ENCODE data around the gene JCAD.
"Not testable (repeated sequence)": the region's sequence is repeated elsewhere in the genome, so short reads cannot be mapped to it uniquely, and the experiment has no call there.

JCAD gene, protein sequence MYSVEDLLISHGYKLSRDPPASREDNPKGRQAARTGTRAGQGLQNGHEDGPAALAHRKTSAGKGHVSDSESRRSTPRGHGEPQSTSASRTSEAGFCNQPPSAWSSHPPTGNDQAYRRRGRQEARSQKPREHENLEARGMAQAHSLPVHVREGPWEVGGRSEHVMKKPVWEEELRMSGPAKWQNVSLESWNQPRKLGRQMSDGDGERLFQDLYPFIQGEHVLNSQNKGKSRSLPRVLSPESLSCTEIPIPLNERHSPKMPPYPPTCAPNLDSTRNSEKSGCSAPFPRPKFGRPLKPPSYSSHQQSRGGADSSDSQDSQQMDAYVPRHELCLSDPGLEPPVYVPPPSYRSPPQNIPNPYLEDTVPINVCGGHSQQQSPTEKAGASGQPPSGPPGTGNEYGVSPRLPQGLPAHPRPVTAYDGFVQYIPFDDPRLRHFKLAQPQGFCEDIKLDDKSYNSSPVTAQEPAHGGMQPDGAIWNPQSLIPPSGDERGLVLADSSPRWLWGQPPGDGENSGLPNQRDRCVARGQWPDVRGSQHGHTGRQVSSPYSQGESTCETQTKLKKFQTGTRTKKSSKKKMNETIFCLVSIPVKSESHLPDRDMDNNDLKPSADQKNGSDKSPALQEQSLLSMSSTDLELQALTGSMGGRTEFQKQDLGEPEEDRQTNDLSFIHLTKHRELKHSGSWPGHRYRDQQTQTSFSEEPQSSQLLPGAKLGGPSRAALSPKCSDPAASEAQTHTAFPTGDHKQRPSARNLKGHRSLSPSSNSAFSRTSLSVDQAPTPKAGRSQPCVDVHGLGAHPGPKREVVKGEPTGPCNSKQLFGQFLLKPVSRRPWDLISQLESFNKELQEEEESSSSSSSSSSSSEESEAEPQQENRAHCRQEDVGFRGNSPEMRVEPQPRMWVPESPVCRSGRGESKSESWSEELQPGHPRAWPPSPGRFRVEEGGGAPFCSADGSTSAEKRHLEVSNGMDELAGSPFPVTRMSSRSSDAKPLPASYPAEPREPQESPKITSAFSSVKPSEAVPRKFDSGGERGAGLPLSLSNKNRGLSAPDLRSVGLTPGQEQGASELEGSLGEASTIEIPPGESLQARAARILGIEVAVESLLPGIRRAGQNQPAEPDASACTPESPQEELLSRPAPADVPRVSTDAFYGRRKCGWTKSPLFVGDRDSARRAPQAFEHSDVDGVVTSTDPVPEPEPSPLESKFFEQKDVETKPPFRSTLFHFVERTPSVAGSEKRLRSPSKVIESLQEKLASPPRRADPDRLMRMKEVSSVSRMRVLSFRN (N-terminal part only)

DNA sequence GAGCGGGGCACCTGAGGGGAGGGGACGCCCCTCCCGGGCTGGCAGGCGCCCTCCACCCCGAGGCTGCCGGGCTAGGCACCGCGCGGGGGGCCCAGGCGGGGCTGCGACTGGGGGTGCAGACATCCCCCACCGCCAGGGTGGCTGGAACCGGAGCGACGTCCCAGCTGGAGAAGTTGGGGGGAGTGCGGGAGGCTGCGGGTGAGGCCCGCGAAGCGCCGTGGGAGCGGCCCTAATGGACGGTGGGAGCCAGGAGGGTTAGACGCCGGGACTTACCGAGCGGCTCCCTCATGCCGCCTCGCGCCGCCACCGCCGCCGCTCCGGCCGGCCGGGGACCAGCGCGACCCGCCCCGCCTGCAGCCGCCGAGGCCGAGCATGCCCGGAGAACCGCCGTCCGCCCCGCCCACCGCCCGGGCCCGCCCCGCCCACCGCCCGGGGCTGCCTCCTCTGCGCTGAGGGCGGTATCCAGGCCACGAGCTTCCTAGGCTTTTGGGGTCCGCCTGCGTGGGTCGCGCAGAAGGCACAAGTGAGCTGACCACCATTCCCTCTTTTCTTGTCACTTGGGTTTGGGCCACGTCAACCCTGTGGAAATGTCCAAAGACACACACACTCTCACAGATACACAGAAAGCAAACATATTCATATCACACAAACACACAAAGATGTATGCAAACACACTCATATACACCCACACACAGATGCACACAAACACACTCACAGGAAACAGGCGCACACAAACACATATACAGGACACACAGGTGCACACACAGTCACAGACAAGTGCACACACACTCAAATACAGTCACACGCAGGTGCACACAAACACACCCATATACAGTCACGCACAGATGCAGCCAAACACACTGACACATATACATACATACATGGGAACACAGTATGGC lies at the start of gene JCAD:
Gene JCAD, minus strand, starts transcription at position 378 of the 899 bp plus-strand sequence. CDS start 11,774 bp downstream, outside the sequence.
- Histone ChIP-seq H3K9me3 (replicated peaks in 1 of 11) (no peaks in the 10 kb centered on the region), H3K9ac (peak within 1 kb of the TSS; percentile 68 to 82 (median 76)), H3K36me3 (no peaks in the 10 kb centered on the region), H3K27me3 (peaks cover 16 to 29% (median 20%) of the 10 kb centered on the region in 11 experiments), H3K4me2 (peak within 1 kb of the TSS; percentile 98 to 100 (median 99)), H4K20me1 (no peaks in the 10 kb centered on the region), H3K4me1 (peaks cover 5 to 21% (median 14%) of the 10 kb centered on the region in 10 experiments; a peak in 18 of 20 replicates), H3K27ac (peak within 1 kb of the TSS in 10 of 11 experiments; percentile 6 to 65 (median 56); a peak in 16 of 22 replicates), H3K4me3 (peak within 1 kb of the TSS; percentile 66 to 82 (median 74))
- no peak for TF ChIP-seq Cebpa-rat (IDR thresholded peaks at IDR 0.05)

DNA sequence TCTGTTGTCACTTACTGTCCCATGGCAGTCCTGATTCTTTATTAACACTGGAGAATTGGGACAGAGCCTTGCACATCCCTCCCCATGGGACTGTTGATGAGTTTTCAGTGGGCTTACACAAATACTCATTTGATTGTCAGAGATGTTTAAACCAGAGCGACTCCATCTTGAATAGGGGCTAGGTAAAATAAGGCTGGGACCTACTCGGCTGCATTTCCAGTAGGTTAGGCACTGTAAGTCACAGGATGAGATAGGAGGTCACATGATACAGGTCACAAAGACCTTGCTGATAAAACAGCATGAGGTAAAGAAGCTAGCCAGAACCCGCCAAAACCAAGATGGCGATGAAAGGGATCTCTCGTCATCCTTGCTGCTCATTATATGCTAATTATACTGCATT lies 47.6 kb upstream of the JCAD start:
- H3K9me3 ChIP-seq (replicated peaks in 1 of 11): peaks cover 15 to 23% (median 19%) of the 10 kb centered on the region in 11 experiments; a peak in 18 of 22 replicates
- no peaks in the 10 kb centered on the region for H3K36me3 ChIP-seq
- no peak overlapping the region for H3K9ac ChIP-seq
- peaks cover 0 to 21% (median 17%) of the 10 kb centered on the region in 10 experiments; a peak in 14 of 20 replicates for H3K4me1 ChIP-seq
- no peak overlapping the region for H3K4me2 ChIP-seq
- no peak overlapping the region for H3K4me3 ChIP-seq
- no peaks in the 10 kb centered on the region for H4K20me1 ChIP-seq
- no peak for TF ChIP-seq Cebpa-rat (IDR thresholded peaks at IDR 0.05)
- H3K27me3 ChIP-seq: no peaks in the 10 kb centered on the region
- H3K27ac ChIP-seq: no peak overlapping the region

GRCh38 chr10:30103595-30104320 lies 44.4 kb upstream of the JCAD start:
- Histone ChIP-seq H3K27ac (peak overlapping the region in 3 of 11 experiments; percentile 14 to 41 (median 40); a peak in 5 of 22 replicates), H4K20me1 (no peaks in the 10 kb centered on the region)

GRCh38 chr10:30099706-30100105 lies 40.3 kb upstream of the JCAD start:
- Histone ChIP-seq H3K4me1 (peaks cover 11 to 48% (median 25%) of the 10 kb centered on the region in 10 experiments), H3K9me3 (replicated peaks in 1 of 11) (peaks cover 15 to 23% (median 19%) of the 10 kb centered on the region in 11 experiments; a peak in 18 of 22 replicates), H3K4me2 (peak overlapping the region in 1 of 11 experiments; percentile 23; a peak in 2 of 22 replicates)
- H3K4me3 ChIP-seq, H3K27ac ChIP-seq, H3K9ac ChIP-seq, H3K27me3 ChIP-seq, H3K36me3 ChIP-seq, H4K20me1 ChIP-seq: not testable (repeated sequence)

More at GRCh38 chr10:30103595-30104320, 44.4 kb upstream of the JCAD start:
- peak overlapping the region in 8 of 11 experiments; percentile 7 to 61 (median 38); a peak in 15 of 22 replicates for H3K4me2 ChIP-seq
- H3K9ac ChIP-seq: no peak overlapping the region
- peak overlapping the region in 1 of 10 experiments; percentile 16; a peak in 1 of 20 replicates for H3K4me3 ChIP-seq
- peak in 2 of 11 experiments; percentile 46 to 47; a peak in 2 of 22 replicates for TF ChIP-seq Cebpa-rat (IDR thresholded peaks at IDR 0.05)
- H3K9me3 ChIP-seq (replicated peaks in 1 of 11): peaks cover 15 to 23% (median 19%) of the 10 kb centered on the region in 11 experiments; a peak in 18 of 22 replicates
- H3K27me3 ChIP-seq: no peaks in the 10 kb centered on the region
- H3K4me1 ChIP-seq: peaks cover 5 to 37% (median 20%) of the 10 kb centered on the region in 10 experiments
- H3K36me3 ChIP-seq: no peaks in the 10 kb centered on the region

DNA sequence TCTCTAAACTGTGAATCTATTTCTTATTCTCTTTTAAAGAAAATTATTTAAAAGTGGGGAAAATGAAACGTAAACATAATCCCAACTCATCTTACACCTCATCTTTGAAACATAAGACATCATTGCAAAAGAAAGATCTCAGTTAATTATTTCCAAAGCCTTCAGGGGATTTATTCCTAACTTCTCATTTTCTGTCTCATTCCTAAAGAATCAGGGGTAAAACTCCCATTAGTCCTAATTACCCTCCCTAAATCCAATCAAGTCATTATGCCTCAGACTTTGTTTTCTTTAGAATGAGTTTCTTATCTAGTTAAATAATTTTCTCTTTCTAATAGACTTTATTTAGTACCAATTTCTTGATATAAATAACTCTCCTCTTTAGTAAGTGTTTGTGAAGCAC lies 39.7 kb upstream of the JCAD start:
- no peak overlapping the region for H3K9ac ChIP-seq
- no peak for TF ChIP-seq Cebpa-rat (IDR thresholded peaks at IDR 0.05)
- peak overlapping the region in 7 of 11 experiments; percentile 32 to 60 (median 42); a peak in 12 of 22 replicates for H3K4me2 ChIP-seq
- H3K4me1 ChIP-seq: peaks cover 4 to 42% (median 21%) of the 10 kb centered on the region in 10 experiments
- peaks cover 11 to 17% (median 15%) of the 10 kb centered on the region in 11 experiments; a peak in 18 of 22 replicates for H3K9me3 ChIP-seq (replicated peaks in 1 of 11)
- H3K27ac ChIP-seq: peak overlapping the region in 2 of 11 experiments; percentile 6 to 29; a peak in 3 of 22 replicates
- no peaks in the 10 kb centered on the region for H4K20me1 ChIP-seq
- no peak overlapping the region for H3K4me3 ChIP-seq
- H3K36me3 ChIP-seq: no peaks in the 10 kb centered on the region
- H3K27me3 ChIP-seq: no peaks in the 10 kb centered on the region

DNA sequence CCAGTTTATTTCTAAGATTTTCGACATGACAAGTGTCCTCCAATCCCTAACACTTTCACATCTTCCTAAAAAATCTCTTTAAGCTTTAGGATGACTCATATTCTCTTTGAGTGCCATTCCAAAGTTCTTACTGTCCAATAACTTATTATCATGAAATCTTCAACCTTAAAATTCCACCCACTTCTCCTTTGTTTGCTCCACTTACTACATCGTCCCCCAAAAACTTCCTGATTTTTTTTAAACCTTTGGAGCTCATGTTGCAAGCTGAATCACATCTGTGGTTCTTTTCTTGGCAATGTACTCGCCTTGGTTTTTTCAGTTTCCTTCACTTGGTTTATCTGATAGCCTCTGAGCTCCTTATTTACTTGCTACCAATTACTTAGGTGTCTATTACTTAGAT lies 39.2 kb upstream of the JCAD start:
- Histone ChIP-seq H3K4me2 (peak overlapping the region in 7 of 11 experiments; percentile 32 to 60 (median 42); a peak in 14 of 22 replicates), H3K4me3 (no peak overlapping the region), H3K9ac (no peak overlapping the region), H3K9me3 (replicated peaks in 1 of 11) (peaks cover 7 to 12% (median 10%) of the 10 kb centered on the region in 11 experiments; a peak in 18 of 22 replicates), H3K27ac (peak overlapping the region in 3 of 11 experiments; percentile 6 to 45 (median 22); a peak in 4 of 22 replicates), H3K36me3 (no peaks in the 10 kb centered on the region), H4K20me1 (no peaks in the 10 kb centered on the region), H3K4me1 (peaks cover 0 to 38% (median 17%) of the 10 kb centered on the region in 10 experiments; a peak in 18 of 20 replicates), H3K27me3 (no peaks in the 10 kb centered on the region)
- no peak for TF ChIP-seq Cebpa-rat (IDR thresholded peaks at IDR 0.05)

DNA sequence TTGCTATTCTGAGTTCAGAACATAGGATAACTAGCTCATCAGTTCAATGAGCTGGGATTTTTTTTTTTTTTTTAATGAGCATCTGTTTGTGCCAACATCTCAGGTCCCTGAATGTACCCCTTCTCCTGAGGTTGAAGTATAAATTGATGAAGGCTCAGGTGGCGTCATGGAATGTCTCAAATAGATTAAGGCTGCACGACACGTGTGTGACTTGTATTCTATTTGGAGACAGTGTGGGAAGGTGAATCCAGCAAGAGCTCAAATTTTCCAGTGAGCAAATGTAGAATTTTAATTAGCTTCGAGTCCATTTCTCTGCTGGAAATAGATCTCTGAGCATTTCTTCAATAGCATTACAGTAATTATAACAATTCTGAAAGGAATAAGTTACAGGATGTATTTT lies 37.2 kb upstream of the JCAD start:
- H3K27ac ChIP-seq: no peak overlapping the region
- H3K4me2 ChIP-seq: no peak overlapping the region
- H3K36me3 ChIP-seq: no peaks in the 10 kb centered on the region
- no peak for TF ChIP-seq Cebpa-rat (IDR thresholded peaks at IDR 0.05)
- no peaks in the 10 kb centered on the region for H4K20me1 ChIP-seq
- peaks cover 0 to 39% (median 23%) of the 10 kb centered on the region in 10 experiments; a peak in 15 of 20 replicates for H3K4me1 ChIP-seq
- H3K4me3 ChIP-seq: no peak overlapping the region
- H3K9ac ChIP-seq: no peak overlapping the region
- no peaks in the 10 kb centered on the region for H3K27me3 ChIP-seq
- no peaks in the 10 kb centered on the region for H3K9me3 ChIP-seq (replicated peaks in 1 of 11)

Measured in BLaER1 treated with 17β-estradiol and CSF1 and Interleukin-3, amounts not matched to agents 10 nM and 100 nM (cell line).